Natural killer cell treated with Interleukin-12 subunit alpha and Interleukin-12 subunit beta and Interleukin-15 and Interleukin-18, amount 100 ng/mL, for 72 hours (primary cell): Measurements from ENCODE around the gene ANK3. TPM values are rescaled to one million over a fixed set of nuclear protein-coding genes. Genes with fewer than 3 reads are reported as not detected.

Source experiments
- ATAC-seq, 2 donors: fragments of 150-1000 bp; cut with Tn5 transposase in 1 of 2; sonication (Bioruptor Pico), chemical (Tn5 transposase) in 1 of 2; 2 replicates each; pipeline ENCODE4 v1.10.0; 2021
- DNase-seq: peaks from one replicate; pipeline ENCODE4 v3.0.0; 2022; ENCODE audit warnings: low spot score
- H3K27ac Mint-ChIP-seq, 2 donors: 1 replicate in 1 of 2; 2 replicates in 1 of 2; pipeline ENCODE4 v1.8.0; 2022; ENCODE audit warnings: mixed read lengths in 2 of 2, mild to moderate bottlenecking in 1 of 2, moderate library complexity in 1 of 2
- H3K27me3 Mint-ChIP-seq, 2 donors: 1 replicate in 1 of 2; 2 replicates in 1 of 2; pipeline ENCODE4 v1.8.0; 2022; ENCODE audit warnings: mixed read lengths in 2 of 2
- H3K36me3 Mint-ChIP-seq: one replicate; pipeline ENCODE4 v1.8.0; 2022; ENCODE audit warnings: mixed read lengths
- H3K4me1 Mint-ChIP-seq, 2 donors: 1 replicate in 1 of 2; 2 replicates in 1 of 2; pipeline ENCODE4 v1.8.0; 2022; ENCODE audit warnings: low read depth in 2 of 2, mixed read lengths in 2 of 2, mild to moderate bottlenecking in 1 of 2
- H3K4me3 Mint-ChIP-seq: one replicate; pipeline ENCODE4 v1.8.0; 2022; ENCODE audit warnings: mixed read lengths
- H3K9me3 Mint-ChIP-seq: 2 replicates; pipeline ENCODE4 v1.8.0; 2022; ENCODE audit warnings: mixed read lengths
- total RNA-seq, 2 donors: library from RNA; stranded (reverse); gene quantifications; one replicate each; pipeline ENCODE4 v1.2.3, GENCODE V29; 2022

Gene ANK3
- total RNA-seq, 2 donors from 2014 or later: 22.0 to 92.7 TPM

- Mint-ChIP-seq H3K27me3 (peaks cover 0 to 3% of the 10 kb centered on the region in 2 donors), H3K27ac (no peak overlapping the region), H3K36me3 (no peaks in the 10 kb centered on the region), H3K4me1 (peaks cover 0 to 2% of the 10 kb centered on the region in 2 donors), H3K9me3 (no peaks in the 10 kb centered on the region), H3K4me3 (no peak overlapping the region)
- ATAC-seq: no peak
- DNase-seq: no peak
These were observed 214.2 kb downstream of the ANK3 start for GRCh38 chr10:60175441-60175971.

DNA sequence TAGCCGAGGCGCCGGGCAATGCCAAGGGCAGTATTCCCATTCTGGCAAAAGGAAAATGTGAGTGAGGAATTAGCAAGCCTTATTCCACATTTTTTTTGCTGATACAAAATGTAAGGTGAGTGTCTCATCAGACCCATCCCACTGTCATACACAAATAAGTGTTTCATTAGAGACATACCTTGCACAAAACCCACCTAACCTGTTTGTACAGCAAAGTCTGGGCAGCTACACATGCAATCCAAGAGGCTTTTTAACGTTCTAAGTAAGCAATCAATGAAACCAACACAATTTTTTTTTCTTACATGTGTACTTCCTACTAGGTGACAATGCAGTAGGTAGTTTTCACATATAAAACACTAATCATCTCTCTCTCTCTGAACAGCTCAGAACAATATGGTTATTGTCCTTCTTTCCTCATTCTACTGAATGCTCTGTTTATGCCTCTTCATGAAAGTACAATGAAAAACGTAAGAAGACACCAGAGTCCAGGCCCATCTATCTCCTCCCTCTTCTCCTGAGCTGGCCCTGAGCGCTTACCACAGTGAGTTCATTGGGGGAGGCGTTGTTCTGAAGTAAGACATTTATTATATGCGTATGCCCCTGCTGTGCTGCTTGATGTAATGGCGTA is 217.2 kb downstream of the ANK3 start:
- DNase-seq: no peak
- Mint-ChIP-seq H3K4me3 (no peak overlapping the region), H3K36me3 (no peaks in the 10 kb centered on the region), H3K27ac (no peak overlapping the region), H3K9me3 (no peaks in the 10 kb centered on the region), H3K4me1 (peaks cover 0 to 2% of the 10 kb centered on the region in 2 donors), H3K27me3 (peaks cover 0 to 3% of the 10 kb centered on the region in 2 donors)
- ATAC-seq: no peak

DNA sequence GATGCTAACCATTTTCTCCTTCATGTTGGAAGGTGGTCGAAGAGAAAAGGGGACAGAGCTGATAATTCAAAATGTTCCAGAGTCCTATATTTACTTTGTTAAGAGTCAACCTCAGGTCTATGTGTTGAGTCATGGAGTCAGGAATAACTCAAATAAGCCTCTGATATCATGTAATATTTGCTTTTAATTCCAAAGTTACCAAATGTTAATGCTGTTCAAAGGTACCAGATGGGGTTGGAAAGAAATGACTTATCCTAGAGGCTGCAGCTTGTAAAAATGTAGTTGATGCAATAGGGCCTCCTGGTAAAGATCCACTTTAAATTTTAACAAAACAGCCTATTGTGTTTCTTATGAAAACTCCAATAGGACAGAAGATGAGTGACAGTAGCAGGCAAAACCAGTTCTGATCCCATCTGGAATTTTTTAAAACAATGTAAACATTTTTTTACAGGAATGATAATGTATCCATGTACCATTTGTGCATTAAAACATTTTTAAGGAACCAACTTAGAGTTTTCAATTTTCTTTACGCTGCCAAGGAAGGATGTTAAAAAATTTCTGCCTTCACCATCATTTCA is 218.2 kb downstream of the ANK3 start:
- DNase-seq (no peak), ATAC-seq (no peak)
- H3K4me1 Mint-ChIP-seq: peaks cover 0 to 2% of the 10 kb centered on the region in 2 donors
- no peaks in the 10 kb centered on the region for H3K36me3 Mint-ChIP-seq
- peaks cover 0 to 3% of the 10 kb centered on the region in 2 donors for H3K27me3 Mint-ChIP-seq
- H3K9me3 Mint-ChIP-seq: no peaks in the 10 kb centered on the region
- no peak overlapping the region for H3K27ac Mint-ChIP-seq
- H3K4me3 Mint-ChIP-seq: no peak overlapping the region

GRCh38 chr10:60170250-60170649 is 219.4 kb downstream of the ANK3 start:
- ATAC-seq: no peak
- no peaks in the 10 kb centered on the region for H3K9me3 Mint-ChIP-seq
- H3K36me3 Mint-ChIP-seq: no peaks in the 10 kb centered on the region
- peaks cover 0 to 2% of the 10 kb centered on the region in 2 donors for H3K4me1 Mint-ChIP-seq
- DNase-seq: no peak
- no peak overlapping the region for H3K27ac Mint-ChIP-seq
- H3K4me3 Mint-ChIP-seq: no peak overlapping the region
- H3K27me3 Mint-ChIP-seq: peaks cover 0 to 3% of the 10 kb centered on the region in 2 donors

DNA sequence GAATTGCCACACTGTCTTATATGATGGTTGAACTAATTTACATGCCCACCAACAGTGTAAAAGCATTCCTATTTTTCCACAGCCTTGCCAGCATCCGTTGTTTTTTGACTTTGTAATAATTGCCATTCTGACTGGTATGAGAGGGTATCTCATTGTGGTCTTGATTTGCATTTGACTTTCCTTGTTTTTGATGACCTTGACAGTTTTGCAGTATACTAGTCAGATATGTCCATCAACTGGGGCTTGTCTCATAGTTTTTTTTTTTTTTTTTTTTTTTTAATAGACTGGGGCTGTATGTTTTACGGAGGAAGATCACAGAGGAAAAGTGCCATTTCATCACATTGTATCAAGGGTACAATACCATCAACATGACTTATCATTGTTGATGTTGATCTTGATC is 220.6 kb downstream of the ANK3 start:
- Mint-ChIP-seq H3K36me3 (no peaks in the 10 kb centered on the region), H3K27ac (no peak overlapping the region), H3K4me3 (no peak overlapping the region), H3K4me1 (peaks cover 0 to 2% of the 10 kb centered on the region in 2 donors), H3K27me3 (no peaks in the 10 kb centered on the region), H3K9me3 (no peaks in the 10 kb centered on the region)
- no peak for DNase-seq
- no peak for ATAC-seq

GRCh38 chr10:60167050-60167449 is 222.6 kb downstream of the ANK3 start:
- H3K27me3 Mint-ChIP-seq: peaks cover 0 to 2% of the 10 kb centered on the region in 2 donors
- ATAC-seq (no peak), DNase-seq (no peak)
- no peaks in the 10 kb centered on the region for H3K4me1 Mint-ChIP-seq
- peaks cover 3% of the 10 kb centered on the region for H3K9me3 Mint-ChIP-seq
- no peak overlapping the region for H3K4me3 Mint-ChIP-seq
- H3K36me3 Mint-ChIP-seq: no peaks in the 10 kb centered on the region
- no peak overlapping the region for H3K27ac Mint-ChIP-seq

DNA sequence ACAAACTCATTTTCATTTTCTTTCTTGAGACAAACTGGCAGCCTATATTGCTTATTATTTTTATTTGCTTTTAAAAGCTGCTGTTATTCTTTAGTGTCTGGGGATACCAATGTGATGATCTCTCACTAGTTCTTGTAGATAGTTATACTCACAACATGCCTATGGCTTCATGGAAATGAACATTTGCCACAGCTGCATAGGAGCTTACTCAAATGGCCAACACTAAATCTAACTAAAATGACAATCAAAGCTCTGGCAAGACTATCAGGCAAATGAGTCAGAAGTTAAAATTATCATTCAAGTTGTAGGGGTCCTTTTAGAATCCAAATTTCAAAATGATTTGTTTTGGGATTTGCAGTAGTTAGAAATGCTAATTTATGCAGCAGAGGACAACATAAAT is 225.9 kb downstream of the ANK3 start:
- Mint-ChIP-seq H3K9me3 (peaks cover 3% of the 10 kb centered on the region), H3K4me3 (no peak overlapping the region), H3K27me3 (peaks cover 0 to 2% of the 10 kb centered on the region in 2 donors), H3K4me1 (no peaks in the 10 kb centered on the region), H3K36me3 (peaks cover 4% of the 10 kb centered on the region), H3K27ac (no peak overlapping the region)
- ATAC-seq: no peak
- DNase-seq: no peak

- Mint-ChIP-seq H3K9me3 (peaks cover 3% of the 10 kb centered on the region), H3K27ac (no peak overlapping the region), H3K4me3 (no peak overlapping the region), H3K36me3 (peaks cover 4% of the 10 kb centered on the region), H3K27me3 (peaks cover 0 to 2% of the 10 kb centered on the region in 2 donors), H3K4me1 (no peaks in the 10 kb centered on the region)
- DNase-seq (no peak), ATAC-seq (no peak)
These were observed 227.0 kb downstream of the ANK3 start for GRCh38 chr10:60162631-60163030.

- no peaks in the 10 kb centered on the region for H3K9me3 Mint-ChIP-seq
- H3K4me1 Mint-ChIP-seq: no peaks in the 10 kb centered on the region
- no peaks in the 10 kb centered on the region for H3K36me3 Mint-ChIP-seq
- no peak for ATAC-seq
- H3K4me3 Mint-ChIP-seq: no peak overlapping the region
- no peaks in the 10 kb centered on the region for H3K27me3 Mint-ChIP-seq
- no peak for DNase-seq
- H3K27ac Mint-ChIP-seq: no peak overlapping the region
These were observed 233.6 kb downstream of the ANK3 start for GRCh38 chr10:60155943-60156683.

- Mint-ChIP-seq H3K4me3 (no peak overlapping the region), H3K4me1 (no peaks in the 10 kb centered on the region), H3K36me3 (no peaks in the 10 kb centered on the region), H3K9me3 (no peaks in the 10 kb centered on the region), H3K27ac (no peak overlapping the region), H3K27me3 (no peaks in the 10 kb centered on the region)
- DNase-seq (no peak), ATAC-seq (no peak)
These were observed 234.4 kb downstream of the ANK3 start for GRCh38 chr10:60155099-60155877.

DNA sequence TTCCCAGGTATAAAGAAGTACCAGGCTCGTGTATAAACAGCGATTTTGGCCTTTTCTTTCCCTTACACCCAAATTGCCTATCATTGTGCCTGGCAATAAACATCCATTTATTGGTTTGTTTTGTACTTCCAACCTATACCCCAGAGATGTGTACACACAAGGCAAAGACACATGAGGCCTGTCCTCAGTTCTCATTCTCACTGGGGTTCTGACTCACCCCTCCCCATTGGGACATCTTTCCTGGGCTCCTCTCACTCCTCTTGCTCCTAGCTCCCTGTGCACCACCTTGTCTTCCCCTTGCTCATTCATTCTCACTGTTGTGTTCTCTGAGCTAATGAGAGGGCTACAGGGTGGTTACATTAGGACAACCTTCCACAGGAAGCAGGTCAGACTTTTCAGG is 240.7 kb downstream of the ANK3 start:
- H3K9me3 Mint-ChIP-seq: no peaks in the 10 kb centered on the region
- no peaks in the 10 kb centered on the region for H3K36me3 Mint-ChIP-seq
- H3K4me1 Mint-ChIP-seq: no peaks in the 10 kb centered on the region
- no peaks in the 10 kb centered on the region for H3K27me3 Mint-ChIP-seq
- no peak overlapping the region for H3K4me3 Mint-ChIP-seq
- no peak overlapping the region for H3K27ac Mint-ChIP-seq
- ATAC-seq (no peak), DNase-seq (no peak)

GRCh38 chr10:60148266-60148840 is 241.3 kb downstream of the ANK3 start:
- no peak overlapping the region for H3K27ac Mint-ChIP-seq
- ATAC-seq (no peak), DNase-seq (no peak)
- no peaks in the 10 kb centered on the region for H3K4me1 Mint-ChIP-seq
- H3K4me3 Mint-ChIP-seq: no peak overlapping the region
- no peaks in the 10 kb centered on the region for H3K9me3 Mint-ChIP-seq
- H3K27me3 Mint-ChIP-seq: no peaks in the 10 kb centered on the region
- H3K36me3 Mint-ChIP-seq: no peaks in the 10 kb centered on the region

DNA sequence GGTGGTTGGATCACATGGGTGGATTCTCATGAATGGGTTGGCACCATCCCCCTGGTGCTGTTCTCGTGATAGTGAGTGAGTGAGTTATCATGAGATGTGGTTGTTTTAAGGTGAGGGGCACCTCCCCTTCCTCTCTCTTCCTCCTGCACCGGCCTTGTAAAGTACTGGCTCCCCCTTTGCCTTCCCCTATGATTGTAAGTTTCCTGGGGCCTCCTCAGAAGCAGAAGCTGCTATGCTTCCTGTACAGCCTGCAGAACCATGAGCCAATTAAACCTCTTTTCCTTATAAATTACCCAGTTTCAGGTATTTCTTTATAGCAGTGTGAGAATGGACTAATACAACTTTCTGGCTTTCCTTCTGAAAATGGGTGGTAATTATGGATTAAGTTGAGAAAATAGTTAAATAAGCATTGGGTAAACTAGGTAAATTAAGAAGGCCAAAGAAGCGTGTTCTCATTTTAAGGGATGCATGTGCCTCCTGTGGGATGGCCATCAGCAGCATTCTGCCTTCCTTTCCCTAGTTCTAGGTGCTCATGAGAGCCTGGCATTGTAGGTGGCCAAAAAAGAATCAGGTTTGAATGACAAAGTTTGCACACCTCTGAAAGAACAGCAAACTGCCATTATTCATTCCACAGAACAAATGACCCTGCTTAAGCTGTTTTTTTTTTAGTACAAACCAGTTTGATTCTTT is 242.0 kb downstream of the ANK3 start:
- DNase-seq: no peak
- Mint-ChIP-seq H3K4me3 (no peak overlapping the region), H3K9me3 (no peaks in the 10 kb centered on the region), H3K4me1 (no peaks in the 10 kb centered on the region), H3K27me3 (no peaks in the 10 kb centered on the region), H3K36me3 (no peaks in the 10 kb centered on the region), H3K27ac (no peak overlapping the region)
- no peak for ATAC-seq
